ENCODE data around the gene PSMB10.

- no peak for TF ChIP-seq ZNF274 (IDR thresholded peaks at IDR 0.05; ENCODE audit: low read depth, low read length)
- TF ChIP-seq POLR2A (IDR thresholded peaks at IDR 0.05; ENCODE audit: borderline replicate concordance, extremely low read depth, insufficient read depth, insufficient read length) = no peak
- no peak for TF ChIP-seq CTCF (IDR thresholded peaks at IDR 0.05 in 2 of 3, conservative IDR thresholded peaks at IDR 0.05 in 1 of 3; ENCODE audit: borderline replicate concordance in 1 of 3, insufficient read depth in 1 of 3, low read depth in 2 of 3, low read length in 2 of 3)
- TF ChIP-seq EZH2phosphoT487 (IDR thresholded peaks at IDR 0.05; ENCODE audit: borderline replicate concordance) = no peak
- TF ChIP-seq TCF7L2 (IDR thresholded peaks at IDR 0.05; ENCODE audit: borderline replicate concordance, extremely low read depth, insufficient read depth, insufficient read length) = no peak
- no peak for TF ChIP-seq EZH2 (IDR thresholded peaks at IDR 0.05)
- TF ChIP-seq YY1 (IDR thresholded peaks at IDR 0.05; ENCODE audit: extremely low read depth, insufficient replicate concordance, low read depth, low read length) = no peak
- TF ChIP-seq FOSL1 (IDR thresholded peaks at IDR 0.05; ENCODE audit: low read depth) = no peak
Measured at GRCh38 chr16:67963662-67964321, 27.1 kb upstream of the PSMB10 start.

Data from HCT116 (cell line).